GM18517 (cell line): Measurements from ENCODE around the gene DNAJC16.

Source experiments
- ATAC-seq: cut with Tn5 transposase; IDR thresholded peaks from one replicate; pipeline ENCODE4 v1.9.1; 2021; ENCODE audit warnings: mild to moderate bottlenecking, moderate library complexity; ENCODE audit not compliant: unreplicated experiment

Gene DNAJC16

GRCh38 chr1:15531682-15532081, 5.0 kb downstream of the DNAJC16 start:
- no peak for ATAC-seq

- no peak for ATAC-seq
Measured at GRCh38 chr1:15538771-15539170, 12.1 kb downstream of the DNAJC16 start.

- ATAC-seq: no peak
Measured at GRCh38 chr1:15540186-15540585, 13.5 kb downstream of the DNAJC16 start.

GRCh38 chr1:15541231-15541792, 14.7 kb downstream of the DNAJC16 start:
- ATAC-seq: no peak

- ATAC-seq: no peak
Measured at GRCh38 chr1:15542388-15543250, 16.0 kb downstream of the DNAJC16 start.

- ATAC-seq: no peak
Measured at GRCh38 chr1:15543251-15543588, 16.6 kb downstream of the DNAJC16 start.

GRCh38 chr1:15543589-15544568, 17.2 kb downstream of the DNAJC16 start:
- ATAC-seq: no peak

- ATAC-seq: no peak
Measured at GRCh38 chr1:15546641-15547040, 20.0 kb downstream of the DNAJC16 start.

- no peak for ATAC-seq
Measured at GRCh38 chr1:15550573-15550972, 23.9 kb downstream of the DNAJC16 start.

- ATAC-seq: no peak
Measured at GRCh38 chr1:15557008-15557407, 30.4 kb downstream of the DNAJC16 start.

GRCh38 chr1:15557594-15557993, 30.9 kb downstream of the DNAJC16 start:
- ATAC-seq: no peak

- no peak for ATAC-seq
Measured at GRCh38 chr1:15558516-15558915, 31.9 kb downstream of the DNAJC16 start.

- ATAC-seq: no peak
Measured at GRCh38 chr1:15559189-15559810, 32.7 kb downstream of the DNAJC16 start.

- ATAC-seq: no peak
Measured at GRCh38 chr1:15568387-15569073, 41.9 kb downstream of the DNAJC16 start.

GRCh38 chr1:15570861-15571260, 44.2 kb downstream of the DNAJC16 start:
- no peak for ATAC-seq

- ATAC-seq: no peak
Measured at GRCh38 chr1:15571266-15571665, 44.6 kb downstream of the DNAJC16 start.

- no peak for ATAC-seq
Measured at GRCh38 chr1:15573477-15573876, 46.8 kb downstream of the DNAJC16 start.

- ATAC-seq: no peak
Measured at GRCh38 chr1:15574741-15575140, 48.1 kb downstream of the DNAJC16 start.

GRCh38 chr1:15575549-15576150, 49.0 kb downstream of the DNAJC16 start:
- ATAC-seq: no peak

GRCh38 chr1:15577691-15578090, 51.0 kb downstream of the DNAJC16 start:
- ATAC-seq: no peak
